Activated B cell treated with CpG ODN at 0.5 μM for 24 hours (primary cell): ENCODE data around the gene MS4A18. TPM values are rescaled to one million over a fixed set of nuclear protein-coding genes. Genes with fewer than 3 reads are reported as not detected.

Experiments
- ATAC-seq: fragments of 200-7000 bp; cut with Tn5 transposase; one replicate; pipeline ENCODE4 v1.10.0; 2021; ENCODE audit warnings: low read depth, mild to moderate bottlenecking, moderate library complexity
- CTCF ChIA-PET: fragments of 350-600 bp; sonication (Branson Sonifier 250); formaldehyde crosslinking; loops from one replicate; lab custom pipeline; 2021; ENCODE audit warnings: antibody characterized with exemption; lab: Charles Lee
- POLR2A ChIA-PET: fragments of 350-600 bp; sonication (Branson Sonifier 250); formaldehyde crosslinking; loops from one replicate; lab custom pipeline; 2021; ENCODE audit warnings: antibody characterized with exemption; lab: Charles Lee
- DNase-seq: peaks from one replicate; pipeline ENCODE4 v3.0.0; 2022
- H3K27ac Mint-ChIP-seq: one replicate; pipeline ENCODE4 v1.8.0; 2020; ENCODE audit warnings: mixed read lengths
- H3K27me3 Mint-ChIP-seq: one replicate; pipeline ENCODE4 v1.8.0; 2021; ENCODE audit warnings: mixed read lengths
- H3K36me3 Mint-ChIP-seq: one replicate; pipeline ENCODE4 v1.8.0; 2021; ENCODE audit warnings: low read depth, mixed read lengths
- H3K4me1 Mint-ChIP-seq: one replicate; pipeline ENCODE4 v1.8.0; 2021; ENCODE audit warnings: mixed read lengths
- H3K4me3 Mint-ChIP-seq: one replicate; pipeline ENCODE4 v1.8.0; 2020; ENCODE audit warnings: mild to moderate bottlenecking, mixed read lengths
- H3K9me3 Mint-ChIP-seq: one replicate; pipeline ENCODE4 v1.8.0; 2020; ENCODE audit warnings: mixed read lengths
- intact Hi-C: fragments of 100-400 bp; cut with micrococcal nuclease; formaldehyde crosslinking; loops from one replicate; pipeline ENCODE4 v1.15.1; 2024
- total RNA-seq: library from RNA; stranded (reverse); gene quantifications from 2 replicates; pipeline ENCODE4 v1.2.3, GENCODE V29; 2022
- TF ChIP-seq, protein P1 (sequence below): fragments of 200-600 bp; IDR thresholded peaks from one replicate; pipeline ENCODE4 v1.8.0; 2022; ENCODE audit warnings: antibody characterized with exemption, mild to moderate bottlenecking

MS4A18 gene
- total RNA-seq, 1 donor from 2014 or later = not detected

DNA sequence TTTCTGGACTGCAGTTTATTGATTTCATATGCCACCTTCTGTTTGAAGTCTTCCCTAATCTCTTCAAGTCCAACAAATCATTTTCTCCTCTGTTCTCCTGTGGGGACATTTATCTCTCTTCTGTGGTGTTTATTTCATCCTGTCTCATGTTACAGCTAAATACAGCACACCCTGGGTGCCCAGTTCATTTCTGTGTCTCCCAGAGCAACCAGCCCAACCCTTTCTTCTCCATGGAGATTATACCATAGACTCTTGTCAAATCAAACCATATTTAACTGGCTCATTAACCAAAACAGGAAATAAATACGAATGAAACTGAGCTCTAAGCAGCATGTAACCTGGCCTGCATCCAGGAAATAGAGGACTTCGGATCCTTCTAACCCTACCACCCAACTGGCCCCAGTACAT, 25.2 kb upstream of the MS4A18 start, which contains the start of gene MS4A8:
Gene MS4A8 (plus strand): TSS at position 329 of the 408 bp plus-strand sequence. CDS start 1,249 bp downstream, outside the sequence.
- intact Hi-C loops = no loop called here
- ATAC-seq (no peak), DNase-seq (no peak)
- H3K4me1 Mint-ChIP-seq = no peaks in the 10 kb centered on the region
- CTCF ChIA-PET = no interaction called here
- H3K27me3 Mint-ChIP-seq = peaks cover 2% of the 10 kb centered on the region
- H3K4me3 Mint-ChIP-seq = no peak within 1 kb of the TSS
- H3K36me3 Mint-ChIP-seq = no peaks in the 10 kb centered on the region
- TF ChIP-seq, protein P1, sequence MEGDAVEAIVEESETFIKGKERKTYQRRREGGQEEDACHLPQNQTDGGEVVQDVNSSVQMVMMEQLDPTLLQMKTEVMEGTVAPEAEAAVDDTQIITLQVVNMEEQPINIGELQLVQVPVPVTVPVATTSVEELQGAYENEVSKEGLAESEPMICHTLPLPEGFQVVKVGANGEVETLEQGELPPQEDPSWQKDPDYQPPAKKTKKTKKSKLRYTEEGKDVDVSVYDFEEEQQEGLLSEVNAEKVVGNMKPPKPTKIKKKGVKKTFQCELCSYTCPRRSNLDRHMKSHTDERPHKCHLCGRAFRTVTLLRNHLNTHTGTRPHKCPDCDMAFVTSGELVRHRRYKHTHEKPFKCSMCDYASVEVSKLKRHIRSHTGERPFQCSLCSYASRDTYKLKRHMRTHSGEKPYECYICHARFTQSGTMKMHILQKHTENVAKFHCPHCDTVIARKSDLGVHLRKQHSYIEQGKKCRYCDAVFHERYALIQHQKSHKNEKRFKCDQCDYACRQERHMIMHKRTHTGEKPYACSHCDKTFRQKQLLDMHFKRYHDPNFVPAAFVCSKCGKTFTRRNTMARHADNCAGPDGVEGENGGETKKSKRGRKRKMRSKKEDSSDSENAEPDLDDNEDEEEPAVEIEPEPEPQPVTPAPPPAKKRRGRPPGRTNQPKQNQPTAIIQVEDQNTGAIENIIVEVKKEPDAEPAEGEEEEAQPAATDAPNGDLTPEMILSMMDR = no peak
- H3K9me3 Mint-ChIP-seq = peaks cover 12% of the 10 kb centered on the region
- POLR2A ChIA-PET = no interaction called here
- no peak within 1 kb of the TSS for H3K27ac Mint-ChIP-seq

DNA sequence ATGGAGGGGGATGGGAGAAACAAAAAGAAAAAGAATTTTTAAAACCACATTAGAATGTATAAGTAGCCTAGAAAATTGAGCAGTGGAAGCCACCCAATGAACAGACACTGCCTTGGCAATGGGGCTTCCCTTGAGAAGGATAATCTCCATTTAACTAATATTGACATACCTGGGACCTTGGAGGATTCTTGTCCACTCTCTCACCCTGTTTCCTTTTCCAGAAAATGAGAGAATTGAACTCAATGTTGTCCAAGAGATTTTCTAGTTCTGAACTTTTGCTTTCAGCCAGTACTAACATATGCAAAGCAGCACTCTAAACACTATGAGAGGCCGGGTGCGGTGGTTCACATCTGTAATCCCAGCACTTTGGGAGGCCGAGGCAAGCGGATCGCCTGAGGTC, 24.6 kb upstream of the MS4A18 start:
- Mint-ChIP-seq H3K4me3 (no peak overlapping the region), H3K27ac (no peak overlapping the region), H3K36me3 (no peaks in the 10 kb centered on the region), H3K9me3 (peaks cover 7% of the 10 kb centered on the region), H3K27me3 (peaks cover 2% of the 10 kb centered on the region), H3K4me1 (no peaks in the 10 kb centered on the region)
- ChIA-PET CTCF (no interaction called here), POLR2A (no interaction called here)
- ATAC-seq (no peak), DNase-seq (no peak)
- intact Hi-C loops = loop anchor here (2.0 to 10.0 kb wide), 2 partner anchors 55 to 199 kb away; partner anchors contain the start of gene MS4A15
- TF ChIP-seq, protein P1 = no peak

DNA sequence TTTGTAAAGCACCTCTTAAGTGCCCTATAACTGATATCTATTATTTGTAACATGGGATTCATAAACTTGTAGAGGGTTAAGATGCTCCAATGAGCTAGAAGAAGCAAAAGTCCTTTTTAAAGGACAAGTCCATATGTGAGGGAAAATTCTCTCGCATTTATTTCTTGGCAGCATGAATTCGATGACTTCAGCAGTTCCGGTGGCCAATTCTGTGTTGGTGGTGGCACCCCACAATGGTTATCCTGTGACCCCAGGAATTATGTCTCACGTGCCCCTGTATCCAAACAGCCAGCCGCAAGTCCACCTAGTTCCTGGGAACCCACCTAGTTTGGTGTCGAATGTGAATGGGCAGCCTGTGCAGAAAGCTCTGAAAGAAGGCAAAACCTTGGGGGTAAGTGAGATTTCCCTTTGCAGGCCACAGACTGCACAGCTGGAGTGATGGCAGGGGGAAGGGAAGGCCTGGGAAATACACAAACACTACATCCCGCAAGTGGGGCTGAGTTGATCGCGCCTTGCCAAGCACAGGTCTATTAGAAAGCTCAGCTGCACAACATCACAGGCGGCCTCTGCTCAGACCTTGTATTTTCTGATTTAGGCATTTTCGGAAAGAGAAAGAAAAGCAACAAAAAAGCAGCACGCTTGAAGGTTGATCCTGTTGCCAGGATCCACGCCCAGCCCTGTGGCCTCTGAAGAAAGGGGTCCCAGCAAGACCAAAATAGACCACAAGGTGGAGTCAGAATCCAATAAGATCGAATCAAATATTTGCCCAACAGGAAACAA, 23.6 kb upstream of the MS4A18 start:
- TF ChIP-seq, protein P1 = no peak
- DNase-seq (no peak), ATAC-seq (no peak)
- Mint-ChIP-seq H3K36me3 (no peaks in the 10 kb centered on the region), H3K4me3 (no peak overlapping the region), H3K9me3 (no peaks in the 10 kb centered on the region), H3K27me3 (no peaks in the 10 kb centered on the region), H3K4me1 (no peaks in the 10 kb centered on the region), H3K27ac (no peak overlapping the region)
- CTCF ChIA-PET = interaction anchor here (0.8 to 1.2 kb wide), 2 partner anchors 62 to 78 kb away, joined by 3 to 4 read pairs; no protein-coding TSS in a partner anchor
- POLR2A ChIA-PET = no interaction called here
- intact Hi-C loops = loop anchor here (2.0 to 10.0 kb wide), 2 partner anchors 54 to 198 kb away; partner anchors contain the start of gene MS4A15

- no peaks in the 10 kb centered on the region for H3K36me3 Mint-ChIP-seq
- intact Hi-C loops = loop anchor here (2.0 to 10.0 kb wide), 2 partner anchors 53 to 197 kb away; partner anchors contain the start of gene MS4A15
- ATAC-seq (no peak), DNase-seq (no peak)
- ChIA-PET CTCF (interaction anchor here (0.8 to 1.2 kb wide), 2 partner anchors 61 to 77 kb away, joined by 3 to 4 read pairs; no protein-coding TSS in a partner anchor), POLR2A (no interaction called here)
- no peak overlapping the region for H3K27ac Mint-ChIP-seq
- no peaks in the 10 kb centered on the region for H3K27me3 Mint-ChIP-seq
- no peaks in the 10 kb centered on the region for H3K9me3 Mint-ChIP-seq
- TF ChIP-seq, protein P1 = no peak
- H3K4me1 Mint-ChIP-seq = no peaks in the 10 kb centered on the region
- no peak overlapping the region for H3K4me3 Mint-ChIP-seq
Observed at GRCh38 chr11:60701469-60701818, 23.1 kb upstream of the MS4A18 start.

GRCh38 chr11:60703374-60703773, 21.1 kb upstream of the MS4A18 start:
- H3K36me3 Mint-ChIP-seq = no peaks in the 10 kb centered on the region
- POLR2A ChIA-PET = no interaction called here
- H3K4me1 Mint-ChIP-seq = no peaks in the 10 kb centered on the region
- TF ChIP-seq, protein P1 = no peak
- H3K27ac Mint-ChIP-seq = no peak overlapping the region
- intact Hi-C loops = loop anchor here (10.0 kb wide), 1 partner anchor 51 kb away; the partner anchor contains the start of gene MS4A15
- DNase-seq (no peak), ATAC-seq (no peak)
- no peak overlapping the region for H3K4me3 Mint-ChIP-seq
- CTCF ChIA-PET = no interaction called here
- no peaks in the 10 kb centered on the region for H3K27me3 Mint-ChIP-seq
- H3K9me3 Mint-ChIP-seq = no peaks in the 10 kb centered on the region
